PFSK-1 (cell line): Measurements from ENCODE around the gene SORT1.

Experiments
- FOXP2 ChIP-seq: optimal IDR thresholded peaks from 2 replicates; pipeline ENCODE3; 2011; ENCODE audit warnings: borderline replicate concordance, control low read depth, inconsistent platforms; ENCODE audit not compliant: insufficient read depth; ENCODE audit errors: extremely low read length, extremely low read depth
- POLR2AphosphoS5 ChIP-seq: IDR thresholded peaks from 2 replicates; pipeline ENCODE4 v1.6.1; 2012; ENCODE audit warnings: low read depth, mild to moderate bottlenecking, control low read depth, low read length, moderate library complexity
- SIN3A ChIP-seq: IDR thresholded peaks from 2 replicates; pipeline ENCODE4 v1.6.1; 2012; ENCODE audit warnings: mild to moderate bottlenecking, low read length, moderate library complexity, borderline replicate concordance; ENCODE audit not compliant: insufficient read depth
- TAF1 ChIP-seq: IDR thresholded peaks from 2 replicates; pipeline ENCODE4 v1.6.1; 2012; ENCODE audit warnings: low read length, control low read depth, borderline replicate concordance; ENCODE audit not compliant: insufficient read depth

GRCh38 chr1:109392037-109392787, 5.5 kb downstream of the SORT1 start:
- no peak for TF ChIP-seq SIN3A
- no peak for TF ChIP-seq POLR2AphosphoS5
- TF ChIP-seq FOXP2, result no peak
- TF ChIP-seq TAF1, result no peak
